Right lobe of liver (tissue), 6 donors: ENCODE data around the gene CLNK. TPM values are rescaled to one million over a fixed set of nuclear protein-coding genes. Genes with fewer than 3 reads are reported as not detected.

Experiments used
- ATAC-seq, 4 donors: fragments of 200-7000 bp; cut with Tn5 transposase; one replicate each; pipeline ENCODE4 v1.9.1; 2020; ENCODE audit warnings: mild to moderate bottlenecking in 4 of 4, moderate library complexity in 4 of 4
- DNase-seq, 3 donors: peaks; one replicate each; pipeline ENCODE4 v3.0.0-alpha.2; 2020
- H3K27ac ChIP-seq, 3 donors: fragments of 200-600 bp; one replicate each; pipeline ENCODE4 v1.8.0; 2022
- H3K27me3 ChIP-seq, 2 donors: fragments of 200-600 bp; one replicate each; pipeline ENCODE4 v1.8.0; 2022
- H3K36me3 ChIP-seq, 4 donors: fragments of 200-600 bp; sonication (generic) in 1 of 4; one replicate each; pipeline versions ENCODE4 v1.5.1 to v1.8.0; 2017 to 2022; ENCODE audit warnings: control low read depth in 1 of 4
- H3K4me1 ChIP-seq, 4 donors: fragments of 200-600 bp; sonication (generic) in 1 of 4; one replicate each; pipeline versions ENCODE4 v1.5.1 to v1.8.0; 2017 to 2022; ENCODE audit warnings: control low read depth in 1 of 4
- H3K4me3 ChIP-seq, 3 donors: fragments of 200-600 bp; one replicate each; pipeline ENCODE4 v1.8.0; 2022
- H3K9me3 ChIP-seq, 4 donors: fragments of 200-600 bp; sonication (generic) in 1 of 4; one replicate each; pipeline versions ENCODE4 v1.5.1 to v1.8.0; 2017 to 2022; ENCODE audit warnings: control low read depth in 1 of 4
- CTCF ChIP-seq, 4 donors: fragments of 200-600 bp in 3 of 4; fragments of 450-650 bp in 1 of 4; IDR thresholded peaks; one replicate each; pipeline versions ENCODE4 v1.5.1 to v1.8.0; 2016 to 2022; ENCODE audit warnings: antibody characterized with exemption in 4 of 4, mild to moderate bottlenecking in 2 of 4
- POLR2A ChIP-seq: fragments of 450-650 bp; IDR thresholded peaks from one replicate; pipeline ENCODE4 v1.6.1; 2017; ENCODE audit warnings: antibody characterized with exemption, mild to moderate bottlenecking
- WGBS: methylation state at CpG from one replicate; pipeline ENCODE4 v1.1.6; 2018; ENCODE audit warnings: low coverage, low lambda C conversion rate; ENCODE audit not compliant: insufficient coverage; ENCODE audit errors: missing lambda C conversion rate; 5-methylcytosine and 5-hydroxymethylcytosine counted together
- intact Hi-C, 2 donors: fragments of 100-400 bp; cut with DNase I; formaldehyde crosslinking; loops; one replicate each; pipeline versions ENCODE4 v1.11.2 to v1.14.1; 2022
- total RNA-seq, 6 experiments: library from RNA; depleted of rRNA in 2 of 6; stranded (reverse); fragments of >200 nt in 2 of 6; fragmentation: NEBNext Ultra II Directional in 3 of 6; extraction: Animal tissue kit (Norgen Biotek cat#: 25700) in 3 of 6; gene quantifications; one replicate each; pipeline versions ENCODE4 v1.1.0 to v1.2.4, GENCODE V29; 2016 to 2023
- donor health status: DM: no; HTN: yes; CAD: no.
- donor health status: DM: no; HTN: no; CAD: no.
- donor health status: DM: no; HTN: no; CAD: no.
- donor health status: DM: no; HTN: yes; CAD: no.
- donor health status: DM: no; HTN: yes; CAD: no.

CLNK gene
- total RNA-seq, 6 experiments from 2014 or later, result not detected

DNA sequence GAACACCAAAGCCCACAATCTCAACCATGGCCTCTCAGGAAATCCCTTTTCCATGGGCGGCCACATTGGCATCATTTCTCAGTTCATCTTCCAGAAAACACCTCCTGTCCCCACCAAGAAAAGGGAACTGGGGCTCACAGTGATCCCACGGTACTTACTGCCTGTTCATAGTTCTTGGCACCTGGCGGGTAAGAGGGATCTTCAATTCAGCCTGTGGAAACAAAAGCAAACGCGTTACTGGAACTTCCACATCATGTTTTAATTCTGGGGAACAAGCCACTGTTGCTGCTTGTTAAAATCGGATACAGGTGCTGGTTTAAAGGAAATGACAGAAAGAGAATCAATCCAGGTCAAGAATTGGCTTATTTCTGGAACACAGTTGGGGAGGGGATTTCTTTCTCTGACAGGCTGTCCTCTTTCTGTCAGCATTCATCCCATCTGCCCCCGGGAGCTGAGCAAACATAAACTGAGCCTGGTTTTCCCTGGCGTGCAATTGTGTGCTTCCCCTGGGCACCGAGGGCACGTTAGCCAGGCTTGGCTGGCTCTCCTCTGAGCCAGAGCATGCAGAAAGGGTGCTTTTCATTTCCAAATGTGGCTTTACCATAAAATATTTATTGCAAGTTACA, 16.8 kb downstream of the CLNK start:
- Histone ChIP-seq H3K27me3 (no peaks in the 10 kb centered on the region), H3K4me3 (no peak overlapping the region), H3K4me1 (no peaks in the 10 kb centered on the region), H3K9me3 (no peaks in the 10 kb centered on the region), H3K27ac (no peak overlapping the region), H3K36me3 (no peaks in the 10 kb centered on the region)
- ATAC-seq (no peak), DNase-seq (no peak)
- intact Hi-C loops, result no loop called here
- no peak for TF ChIP-seq POLR2A
- TF ChIP-seq CTCF (IDR thresholded peaks at IDR 0.05), result no peak
- WGBS, result 36% methylated on average over 10 of the region's 10 CpGs

- H3K4me1 ChIP-seq, result no peaks in the 10 kb centered on the region
- no peak overlapping the region for H3K27ac ChIP-seq
- H3K36me3 ChIP-seq, result no peaks in the 10 kb centered on the region
- H3K4me3 ChIP-seq, result no peak overlapping the region
- ATAC-seq (no peak), DNase-seq (no peak)
- H3K27me3 ChIP-seq, result no peaks in the 10 kb centered on the region
- 36% methylated on average over 2 of the region's 6 CpGs for WGBS
- H3K9me3 ChIP-seq, result no peaks in the 10 kb centered on the region
- intact Hi-C loops, result no loop called here
- TF ChIP-seq CTCF (IDR thresholded peaks at IDR 0.05) (no peak), POLR2A (no peak)
Observed at GRCh38 chr4:10666616-10667015, 18.0 kb downstream of the CLNK start.

GRCh38 chr4:10664408-10664807, 20.2 kb downstream of the CLNK start:
- WGBS, result 30% methylated on average over 5 of the region's 5 CpGs
- Histone ChIP-seq H3K4me3 (no peak overlapping the region), H3K27me3 (peaks cover 0 to 2% of the 10 kb centered on the region in 2 donors), H3K36me3 (no peaks in the 10 kb centered on the region), H3K4me1 (no peaks in the 10 kb centered on the region), H3K9me3 (no peaks in the 10 kb centered on the region), H3K27ac (no peak overlapping the region)
- ATAC-seq (no peak), DNase-seq (no peak)
- intact Hi-C loops, result no loop called here
- no peak for TF ChIP-seq POLR2A
- TF ChIP-seq CTCF (IDR thresholded peaks at IDR 0.05), result no peak

DNA sequence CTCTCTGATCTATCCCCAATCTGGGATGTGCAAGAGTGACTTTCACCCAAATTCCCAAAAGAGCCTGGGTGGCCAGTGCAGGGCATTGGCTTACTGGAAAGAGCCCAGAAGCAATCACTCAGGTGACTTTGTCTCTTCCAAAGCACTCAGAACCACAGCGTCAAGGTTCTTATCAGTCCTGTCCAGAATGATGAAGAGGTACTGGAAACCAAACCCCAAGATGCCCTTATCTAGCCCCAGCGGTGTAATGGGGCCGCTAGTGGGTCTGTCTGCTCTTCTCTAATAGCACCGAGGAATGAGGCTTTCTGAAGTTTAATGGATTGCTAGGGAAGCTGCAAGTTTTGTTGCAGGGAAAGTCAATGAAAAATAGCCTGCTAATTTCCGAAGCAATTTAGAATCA, 21.6 kb downstream of the CLNK start:
- no peak overlapping the region for H3K4me3 ChIP-seq
- no peak overlapping the region for H3K27ac ChIP-seq
- ATAC-seq, result no peak
- no peaks in the 10 kb centered on the region for H3K36me3 ChIP-seq
- no peak for DNase-seq
- intact Hi-C loops, result no loop called here
- peaks cover 0 to 7% of the 10 kb centered on the region in 2 donors for H3K27me3 ChIP-seq
- no peak for TF ChIP-seq POLR2A
- H3K9me3 ChIP-seq, result no peaks in the 10 kb centered on the region
- no peaks in the 10 kb centered on the region for H3K4me1 ChIP-seq
- 33% methylated on average over 5 of the region's 5 CpGs for WGBS

- no peak for TF ChIP-seq POLR2A
- no peak for TF ChIP-seq CTCF (IDR thresholded peaks at IDR 0.05)
- Histone ChIP-seq H3K4me1 (no peaks in the 10 kb centered on the region), H3K36me3 (no peaks in the 10 kb centered on the region), H3K9me3 (no peaks in the 10 kb centered on the region), H3K4me3 (no peak overlapping the region), H3K27ac (no peak overlapping the region), H3K27me3 (peaks cover 0 to 7% of the 10 kb centered on the region in 2 donors)
- intact Hi-C loops, result no loop called here
- no peak for DNase-seq
- 42% methylated on average over 3 of the region's 3 CpGs for WGBS
- no peak for ATAC-seq
Observed at GRCh38 chr4:10661047-10661446, 23.5 kb downstream of the CLNK start.
